K562 (cell line): ENCODE results near the gene CALCOCO2. TPM values are rescaled to one million over a fixed set of nuclear protein-coding genes. Genes with fewer than 3 reads are reported as not detected.

Experiments
- ATAC-seq: fragments of 200-7000 bp; cut with Tn5 transposase; 3 replicates; pipeline ENCODE4 v1.9.1; 2020; ENCODE audit warnings: moderate library complexity
- BruUV-seq: library from RNA; stranded (reverse); fragments of 400-500 nt; replicated peaks from 2 replicates; lab custom pipeline; 2021; lab: Mats Ljungman, UMichigan
- CTCF ChIA-PET: fragments of 300-600 bp; formaldehyde crosslinking; extraction: SDS; loops from one replicate; lab custom pipeline; 2021; ENCODE audit warnings: low intra/inter-chr PET ratio; lab: Yijun Ruan, JAX
- POLR2A ChIA-PET: fragments of 300-600, 350-650 bp; sonication (Branson Sonifier 250); formaldehyde crosslinking; extraction: SDS; loops from one replicate; lab custom pipeline; 2021; ENCODE audit warnings: antibody characterized with exemption, inconsistent platforms; lab: Yijun Ruan, JAX
- DNase-seq, 4 experiments: peaks; one replicate each; pipeline versions ENCODE4 v3.0.0 to v3.0.0-alpha.2; 2011 to 2018; ENCODE audit warnings: low spot score in 3 of 4, mixed read lengths in 3 of 4; ENCODE audit errors: extremely low read depth in 1 of 4
- FAIRE-seq: peaks from 2 replicates; lab custom pipeline; 2011; peaks lifted over from hg19 to GRCh38; lab: Jason Lieb, UNC
- H2AFZ ChIP-seq: 2 replicates; pipeline ENCODE4 v1.6.0; 2011; ENCODE audit warnings: low read depth, low read length, control low read depth, inconsistent platforms
- H3K27ac ChIP-seq: fragments of 200-600 bp; 3 replicates; pipeline ENCODE4 v1.8.0; 2011; ENCODE audit warnings: low read depth, mild to moderate bottlenecking, control low read depth, inconsistent platforms, low read length, moderate library complexity, mixed read lengths; ENCODE audit errors: extremely low read depth
- H3K27me3 ChIP-seq, 2 experiments: fragments of 300-600 bp in 1 of 2; 2 replicates in 1 of 2; 3 replicates in 1 of 2; pipeline versions ENCODE4 v1.6.0 to v1.8.0; 2011; ENCODE audit warnings: inconsistent platforms in 2 of 2, low read length in 2 of 2, mild to moderate bottlenecking in 1 of 2, mixed read lengths in 1 of 2, moderate library complexity in 1 of 2; ENCODE audit not compliant: control insufficient read depth in 2 of 2, insufficient read depth in 2 of 2
- H3K36me3 ChIP-seq: fragments of 300-600 bp; 3 replicates; pipeline ENCODE4 v1.8.0; 2011; ENCODE audit warnings: mild to moderate bottlenecking, low read length, inconsistent platforms; ENCODE audit not compliant: control insufficient read depth, insufficient read depth
- H3K4me1 ChIP-seq, 2 experiments: fragments of 200-600 bp in 1 of 2; replicated peaks in 1 of 2; 2 replicates in 1 of 2; 3 replicates in 1 of 2; pipeline versions ENCODE4 v1.5.1 to v1.8.0; 2011; ENCODE audit warnings: inconsistent platforms in 2 of 2, low read length in 2 of 2, mild to moderate bottlenecking in 1 of 2, mixed read lengths in 1 of 2, moderate library complexity in 1 of 2; ENCODE audit not compliant: control insufficient read depth in 2 of 2, insufficient read depth in 2 of 2
- H3K4me2 ChIP-seq: 2 replicates; pipeline ENCODE4 v1.6.1; 2011; ENCODE audit warnings: low read length, control low read depth, inconsistent platforms, mixed read lengths; ENCODE audit not compliant: insufficient read depth
- H3K4me3 ChIP-seq: fragments of 200-600 bp; sonication (generic), shearing (Covaris generic); 2 replicates; pipeline ENCODE4 v1.5.1; 2016; ENCODE audit warnings: control low read depth, inconsistent platforms
- H3K79me2 ChIP-seq: fragments of 200-600 bp; 3 replicates; pipeline ENCODE4 v1.8.0; 2011; ENCODE audit warnings: low read length, inconsistent platforms; ENCODE audit not compliant: control insufficient read depth, insufficient read depth
- H3K9ac ChIP-seq, 2 experiments: 2 replicates each; pipeline versions ENCODE4 v1.6.0 to v1.6.1; 2011; ENCODE audit warnings: low read depth in 2 of 2, low read length in 2 of 2, control low read depth in 1 of 2, inconsistent platforms in 1 of 2, mild to moderate bottlenecking in 1 of 2, mixed read lengths in 1 of 2; ENCODE audit not compliant: insufficient read depth in 1 of 2
- H3K9me1 ChIP-seq: one replicate; pipeline ENCODE4 v1.6.0; 2011; ENCODE audit warnings: inconsistent platforms, mild to moderate bottlenecking, low read length, moderate library complexity; ENCODE audit not compliant: control insufficient read depth, insufficient read depth
- H3K9me3 ChIP-seq: replicated peaks from 2 replicates; pipeline ENCODE4 v1.5.1; 2011; ENCODE audit warnings: low read depth, low read length, inconsistent platforms; ENCODE audit not compliant: control insufficient read depth, insufficient read depth
- H4K20me1 ChIP-seq: replicated peaks from 2 replicates; pipeline ENCODE4 v1.6.1; 2011; ENCODE audit warnings: low read length, inconsistent platforms, mixed read lengths; ENCODE audit not compliant: control insufficient read depth, insufficient read depth
- ATF1 ChIP-seq, 2 experiments: fragments of 450-650 bp in 1 of 2; IDR thresholded peaks; 2 replicates each; pipeline ENCODE4 v1.6.1; 2016; ENCODE audit warnings: missing compliant biosample characterization in 1 of 2, missing genetic modification characterization in 1 of 2
- BDP1 ChIP-seq: IDR thresholded peaks from 3 replicates; pipeline ENCODE4 v1.6.1; 2011; ENCODE audit not compliant: insufficient read length, insufficient read depth
- C11orf30 ChIP-seq: fragments of 450-650 bp; IDR thresholded peaks from 2 replicates; pipeline ENCODE4 v1.6.1; 2016; ENCODE audit warnings: low read depth, mild to moderate bottlenecking
- CBFA2T3 ChIP-seq: fragments of 450-650 bp; IDR thresholded peaks from 2 replicates; pipeline ENCODE4 v1.6.1; 2017
- CBX2 ChIP-seq: fragments of 200-600 bp; sonication (generic); IDR thresholded peaks from one replicate; pipeline ENCODE4 v1.6.1; 2012; ENCODE audit warnings: mild to moderate bottlenecking, low read length, inconsistent platforms; ENCODE audit not compliant: insufficient read depth, poor library complexity, severe bottlenecking
- CHD1 ChIP-seq: fragments of 200-600 bp; sonication (generic); IDR thresholded peaks from one replicate; pipeline ENCODE4 v1.6.1; 2012; ENCODE audit warnings: mild to moderate bottlenecking, moderate library complexity, low read length, inconsistent platforms
- CHD4 ChIP-seq: fragments of 200-600 bp; sonication (generic); IDR thresholded peaks from 3 replicates; pipeline ENCODE4 v1.6.1; 2012; ENCODE audit warnings: low read depth, mild to moderate bottlenecking, mixed read lengths, low read length, inconsistent platforms; ENCODE audit not compliant: insufficient read depth, insufficient replicate concordance, poor library complexity, severe bottlenecking
- ELF2 ChIP-seq: fragments of 250-450 bp; sonication (Bioruptor Pico); IDR thresholded peaks from 2 replicates; pipeline ENCODE4 v1.5.0; 2021; ENCODE audit warnings: mild to moderate bottlenecking
- FOXP1 ChIP-seq: sonication (generic); formaldehyde crosslinking; IDR thresholded peaks from 2 replicates; pipeline ENCODE4 v1.8.0; 2022; ENCODE audit warnings: mild to moderate bottlenecking, missing genetic modification reagents
- HMGN3 ChIP-seq: IDR thresholded peaks from 2 replicates; pipeline ENCODE4 v1.6.1; 2011; ENCODE audit warnings: borderline replicate concordance, low read depth, mild to moderate bottlenecking, mixed read lengths, low read length; ENCODE audit not compliant: insufficient read length; ENCODE audit errors: extremely low read depth
- KLF6 ChIP-seq: fragments of 250-450 bp; sonication (Bioruptor Pico); IDR thresholded peaks from 2 replicates; pipeline ENCODE4 v1.4.0; 2020; ENCODE audit warnings: mild to moderate bottlenecking, moderate library complexity, borderline replicate concordance
- MAFF ChIP-seq: IDR thresholded peaks from 2 replicates; pipeline ENCODE4 v1.6.1; 2012; ENCODE audit warnings: low read length, improper control_type of control experiment
- MAFG ChIP-seq: fragments of 450-650 bp; conservative IDR thresholded peaks from 2 replicates; pipeline ENCODE4 v1.6.1; 2016; ENCODE audit warnings: missing genetic modification characterization, missing compliant biosample characterization
- NR2C1 ChIP-seq, 2 experiments: fragments of 450-650 bp; IDR thresholded peaks; 2 replicates each; pipeline ENCODE4 v1.6.1; 2017; ENCODE audit warnings: mild to moderate bottlenecking in 2 of 2, antibody characterized with exemption in 1 of 2, inconsistent platforms in 1 of 2, missing compliant biosample characterization in 1 of 2, missing genetic modification characterization in 1 of 2
- SMAD3 ChIP-seq: fragments of 450-650 bp; formaldehyde crosslinking; conservative IDR thresholded peaks from 2 replicates; pipeline ENCODE4 v1.4.0; 2020; ENCODE audit warnings: mild to moderate bottlenecking
- SRSF1 ChIP-seq: fragments of 200-400 bp; formaldehyde crosslinking; IDR thresholded peaks from 2 replicates; pipeline ENCODE4 v1.6.1; 2017; ENCODE audit warnings: mild to moderate bottlenecking, low read depth, low read length, moderate library complexity
- TRIM24 ChIP-seq, 2 experiments: fragments of 450-650 bp; IDR thresholded peaks; 2 replicates each; pipeline ENCODE4 v1.6.1; 2016
- ZBED1 ChIP-seq: IDR thresholded peaks from 2 replicates; pipeline ENCODE4 v1.6.1; 2014
- ZBTB12 ChIP-seq: fragments of 250-450 bp; sonication (Bioruptor Pico); IDR thresholded peaks from 2 replicates; pipeline ENCODE4 v1.4.0; 2020
- ZC3H8 ChIP-seq: fragments of 450-650 bp; IDR thresholded peaks from 2 replicates; pipeline ENCODE4 v1.6.1; 2017
- ZNF24 ChIP-seq: fragments of 450-650 bp; IDR thresholded peaks from 2 replicates; pipeline ENCODE4 v1.6.1; 2016
- ZNF347 ChIP-seq: fragments of 450-650 bp; formaldehyde crosslinking; IDR thresholded peaks from 2 replicates; pipeline ENCODE4 v1.4.0; 2020; ENCODE audit warnings: low read depth, mild to moderate bottlenecking, moderate library complexity
- ZNF41 ChIP-seq: fragments of 250-450 bp; sonication (Bioruptor Pico); conservative IDR thresholded peaks from 2 replicates; pipeline ENCODE4 v1.4.0; 2020; ENCODE audit warnings: mild to moderate bottlenecking
- ZNF830 ChIP-seq: fragments of 250-450 bp; sonication (Bioruptor Pico); IDR thresholded peaks from 2 replicates; pipeline ENCODE4 v1.5.0; 2021; ENCODE audit warnings: mild to moderate bottlenecking
- WGBS: fragments of 100-300 bp; shearing (Covaris generic); methylation state at CpG from one replicate; pipeline ENCODE4 v1.1.6; 2016; ENCODE audit warnings: low coverage, mixed read lengths; ENCODE audit not compliant: insufficient coverage; ENCODE audit errors: missing lambda C conversion rate; 5-methylcytosine and 5-hydroxymethylcytosine counted together
- in situ Hi-C: fragments of 300-500 bp; cut with MboI; formaldehyde crosslinking; loops from 4 replicates; pipeline ENCODE4 v1.15.0; 2018; ENCODE audit warnings: inconsistent platforms, mixed read lengths
- intact Hi-C: fragments of 100-400 bp; cut with micrococcal nuclease; formaldehyde crosslinking; loops from 2 replicates; pipeline ENCODE4 v1.14.2; 2022
- polyA plus RNA-seq, 8 experiments: library from polyadenylated mRNA; depleted of rRNA in 4 of 8; stranded (reverse) in 5 of 8; unstranded in 3 of 8; fragments of >200 nt; fragmentation: Nextera tagmentation in 2 of 8; fragmentation: Illumina TruSeq in 1 of 8; extraction: Ambion mirVana in 2 of 8; extraction: Trizol in 1 of 8; gene quantifications; 2 replicates each; pipeline versions ENCODE4 v1.2.1 to v1.2.3, GENCODE V29; 2011 to 2014; ENCODE audit warnings: inconsistent platforms in 1 of 8, missing spikeins in 1 of 8
- total RNA-seq, 7 experiments: library from RNA; depleted of rRNA in 6 of 7; stranded (reverse); fragments of >200 nt in 6 of 7; fragmentation: Illumina TruSeq in 2 of 7; extraction: Trizol in 2 of 7; gene quantifications; 2 replicates each; pipeline versions ENCODE4 v1.2.1 to v1.2.3, GENCODE V29; 2011 to 2021; ENCODE audit warnings: low replicate concordance in 1 of 7

Gene CALCOCO2
- total and polyA plus RNA-seq, 9 of the 15 experiments (the other 6 are each of a cell fraction or from before 2014, with no cell fraction given) = 24.1 to 87.3 (median 67.5) TPM

- 38% methylated on average over 5 of the region's 5 CpGs for WGBS
- no peak for TF ChIP-seq SMAD3
- TF ChIP-seq TRIM24 (IDR thresholded peaks at IDR 0.05) = no peak
- TF ChIP-seq SRSF1 = no peak
- TF ChIP-seq FOXP1 (CRISPR knock-in tag) = no peak
- TF ChIP-seq MAFG (tag) = 0 out of 2 replicates have a peak, but pooled peaks have one; percentile 11
- TF ChIP-seq C11orf30 = peak; percentile 69
- no peak for TF ChIP-seq NR2C1 (IDR thresholded peaks at IDR 0.05)
- no peak for TF ChIP-seq NR2C1 (tag; IDR thresholded peaks at IDR 0.05)
- TF ChIP-seq CHD4 = no peak
- TF ChIP-seq ZNF347 (CRISPR knock-in tag) = no peak
- no peak for TF ChIP-seq ELF2 (CRISPR knock-in tag)
- no peak for TF ChIP-seq ZBTB12 (CRISPR knock-in tag)
- TF ChIP-seq ZNF830 = no peak
- peak; percentile 75 for TF ChIP-seq MAFF
- TF ChIP-seq CHD1 = no peak
- no peak for TF ChIP-seq BDP1
- TF ChIP-seq ZBED1 = no peak
- peak; percentile 13; the same call in 1 of the 2 replicates for TF ChIP-seq CBFA2T3
- no peak for TF ChIP-seq CBX2
- TF ChIP-seq ZNF41 (CRISPR knock-in tag) = no peak
- no peak for TF ChIP-seq ZC3H8
- no peak for TF ChIP-seq HMGN3
- TF ChIP-seq ZNF24 = no peak
- no peak for TF ChIP-seq ATF1 (CRISPR knock-in tag; IDR thresholded peaks at IDR 0.05)
- no peak for TF ChIP-seq ATF1 (tag; IDR thresholded peaks at IDR 0.05)
- no peak for TF ChIP-seq KLF6 (CRISPR knock-in tag)
Observed at GRCh38 chr17:48893646-48894508, 63.0 kb downstream of the CALCOCO2 start.

More at GRCh38 chr17:48893646-48894508, 63.0 kb downstream of the CALCOCO2 start:
- peaks cover 6 to 8% of the 10 kb centered on the region in 2 experiments; a peak in 2 of 5 replicates for H3K4me1 ChIP-seq
- no peak for ATAC-seq
- FAIRE-seq = no peak
- H3K4me2 ChIP-seq = peak overlapping the region; percentile 98
- peak overlapping the region; percentile 81 for H3K4me3 ChIP-seq
- H2AFZ ChIP-seq = peak overlapping the region; percentile 25; the same call in 1 of the 2 replicates
- no peaks in the 10 kb centered on the region; the same call in 1 of the 2 replicates for H3K9me3 ChIP-seq
- H3K9me1 ChIP-seq = no peaks in the 10 kb centered on the region
- BruUV-seq = no TSS peak
- peak overlapping the region; percentile 93 to 95; a peak in 3 of 4 replicates for H3K9ac ChIP-seq
- H3K36me3 ChIP-seq = peaks cover 50% of the 10 kb centered on the region
- ChIA-PET CTCF (no interaction called here), POLR2A (interaction anchor here (0.6 to 4.2 kb wide), 7 partner anchors 12 to 371 kb away, joined by 3 to 52 read pairs (median 4); partner anchors contain the start of gene UBE2Z)
- no peaks in the 10 kb centered on the region for H3K27me3 ChIP-seq
- in situ Hi-C loops = no loop called here
- H3K79me2 ChIP-seq = peaks cover 27% of the 10 kb centered on the region
- H4K20me1 ChIP-seq = no peaks in the 10 kb centered on the region
- no peak for DNase-seq
- H3K27ac ChIP-seq = peak overlapping the region; percentile 91
- intact Hi-C loops = loop anchor here (5.0 to 10.0 kb wide), 2 partner anchors 131 to 298 kb away; no protein-coding TSS in a partner anchor
